ENCODE measurements around the gene PLXDC1.

The PLXDC1 gene

DNA sequence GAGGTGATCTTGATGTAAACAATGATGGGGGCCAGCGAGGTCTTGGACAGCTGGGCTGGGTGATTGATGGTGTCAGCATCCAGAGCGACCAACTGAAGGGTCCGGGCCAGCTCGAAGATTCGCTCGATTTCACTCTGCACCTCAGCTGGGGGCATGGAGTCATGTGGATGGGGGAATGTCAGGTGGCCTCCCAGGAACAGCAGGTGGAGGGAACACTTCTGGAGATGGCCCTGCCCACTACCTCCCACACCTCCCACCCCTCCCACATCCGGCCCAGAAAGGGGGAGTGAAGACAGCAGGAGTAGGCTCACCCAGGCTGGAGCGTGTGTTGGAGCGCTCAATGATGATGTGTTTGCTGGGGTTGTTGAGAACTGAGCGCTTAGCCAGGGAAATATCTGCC is 32.3 kb upstream of the PLXDC1 start:
- no peak overlapping the region for H3K9ac ChIP-seq (ENCODE audit: low read length)
- H3K9me3 ChIP-seq (ENCODE audit: insufficient read depth, low read length): no peaks in the 10 kb centered on the region
- H2AFZ ChIP-seq (ENCODE audit: low read depth, low read length): no peak overlapping the region
- H3K79me2 ChIP-seq (ENCODE audit: low read length): no peaks in the 10 kb centered on the region
- no peaks in the 10 kb centered on the region for H3K4me1 ChIP-seq (ENCODE audit: low read length)
- H4K20me1 ChIP-seq (ENCODE audit: insufficient read depth, low read length): no peaks in the 10 kb centered on the region
- no peak overlapping the region for H3K4me3 ChIP-seq (ENCODE audit: low read length)
- no peak overlapping the region for H3K27ac ChIP-seq (ENCODE audit: low read length)
- TF ChIP-seq, protein P1, sequence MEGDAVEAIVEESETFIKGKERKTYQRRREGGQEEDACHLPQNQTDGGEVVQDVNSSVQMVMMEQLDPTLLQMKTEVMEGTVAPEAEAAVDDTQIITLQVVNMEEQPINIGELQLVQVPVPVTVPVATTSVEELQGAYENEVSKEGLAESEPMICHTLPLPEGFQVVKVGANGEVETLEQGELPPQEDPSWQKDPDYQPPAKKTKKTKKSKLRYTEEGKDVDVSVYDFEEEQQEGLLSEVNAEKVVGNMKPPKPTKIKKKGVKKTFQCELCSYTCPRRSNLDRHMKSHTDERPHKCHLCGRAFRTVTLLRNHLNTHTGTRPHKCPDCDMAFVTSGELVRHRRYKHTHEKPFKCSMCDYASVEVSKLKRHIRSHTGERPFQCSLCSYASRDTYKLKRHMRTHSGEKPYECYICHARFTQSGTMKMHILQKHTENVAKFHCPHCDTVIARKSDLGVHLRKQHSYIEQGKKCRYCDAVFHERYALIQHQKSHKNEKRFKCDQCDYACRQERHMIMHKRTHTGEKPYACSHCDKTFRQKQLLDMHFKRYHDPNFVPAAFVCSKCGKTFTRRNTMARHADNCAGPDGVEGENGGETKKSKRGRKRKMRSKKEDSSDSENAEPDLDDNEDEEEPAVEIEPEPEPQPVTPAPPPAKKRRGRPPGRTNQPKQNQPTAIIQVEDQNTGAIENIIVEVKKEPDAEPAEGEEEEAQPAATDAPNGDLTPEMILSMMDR (IDR thresholded peaks at IDR 0.05; ENCODE audit: low read depth, low read length): no peak
- no peak for TF ChIP-seq EZH2phosphoT487 (IDR thresholded peaks at IDR 0.05; ENCODE audit: low read depth)
- no peak overlapping the region for H3K4me2 ChIP-seq (ENCODE audit: low read length)
- peaks cover 13% of the 10 kb centered on the region for H3K36me3 ChIP-seq (replicated peaks; ENCODE audit: low read depth, low read length)
- H3K27me3 ChIP-seq (ENCODE audit: low read depth, low read length): no peaks in the 10 kb centered on the region

DNA sequence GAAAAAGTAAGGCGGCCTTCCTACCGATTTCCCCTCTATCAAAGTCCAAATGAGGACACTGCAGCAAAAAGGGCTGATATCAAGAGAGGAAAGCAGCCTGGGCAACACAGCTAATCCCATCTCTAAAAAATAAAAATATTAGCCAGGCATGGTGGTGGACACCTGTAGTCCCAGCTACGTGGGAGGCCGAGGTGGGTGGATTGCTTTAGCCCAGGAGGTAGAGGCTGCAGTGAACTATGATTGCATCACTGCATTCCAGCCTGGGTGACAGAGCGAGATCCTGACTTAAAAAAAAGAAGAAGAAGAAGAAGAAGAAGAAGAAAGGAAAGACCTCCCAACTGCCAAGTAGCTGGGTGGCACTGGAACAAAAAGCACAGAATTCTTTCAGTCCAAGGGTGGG is 31.6 kb upstream of the PLXDC1 start:
- no peak overlapping the region for H3K27ac ChIP-seq (ENCODE audit: low read length)
- TF ChIP-seq, protein P1 (IDR thresholded peaks at IDR 0.05; ENCODE audit: low read depth, low read length): no peak
- TF ChIP-seq EZH2phosphoT487 (IDR thresholded peaks at IDR 0.05; ENCODE audit: low read depth): no peak
- no peak overlapping the region for H3K4me3 ChIP-seq (ENCODE audit: low read length)
- no peaks in the 10 kb centered on the region for H3K79me2 ChIP-seq (ENCODE audit: low read length)
- no peaks in the 10 kb centered on the region for H4K20me1 ChIP-seq (ENCODE audit: insufficient read depth, low read length)
- H3K9me3 ChIP-seq (ENCODE audit: insufficient read depth, low read length): no peaks in the 10 kb centered on the region
- no peak overlapping the region for H2AFZ ChIP-seq (ENCODE audit: low read depth, low read length)
- H3K9ac ChIP-seq (ENCODE audit: low read length): no peak overlapping the region
- H3K4me1 ChIP-seq (ENCODE audit: low read length): no peaks in the 10 kb centered on the region
- peaks cover 13% of the 10 kb centered on the region for H3K36me3 ChIP-seq (replicated peaks; ENCODE audit: low read depth, low read length)
- H3K4me2 ChIP-seq (ENCODE audit: low read length): no peak overlapping the region
- no peaks in the 10 kb centered on the region for H3K27me3 ChIP-seq (ENCODE audit: low read depth, low read length)

DNA sequence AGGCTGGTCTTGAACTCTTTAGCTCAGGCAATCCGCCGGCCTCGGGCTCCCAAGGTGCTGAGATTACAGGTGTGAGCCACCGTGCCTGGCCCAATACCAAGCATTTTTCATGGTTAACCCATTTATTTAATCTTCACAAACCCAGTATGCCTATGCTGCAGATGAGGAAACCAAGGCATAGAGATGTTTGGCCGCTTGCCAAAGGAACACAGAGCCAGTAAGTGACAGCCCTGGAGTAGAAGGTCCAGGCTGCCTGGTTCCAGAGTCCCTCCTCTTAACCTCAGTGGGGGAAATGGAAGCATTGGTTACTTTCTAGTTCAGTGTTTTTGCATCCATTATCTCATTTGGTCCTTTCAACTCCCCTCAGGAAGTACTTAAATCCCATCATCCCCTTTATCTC is 29.9 kb upstream of the PLXDC1 start:
- Histone ChIP-seq H3K9me3 (ENCODE audit: insufficient read depth, low read length) (no peaks in the 10 kb centered on the region), H2AFZ (ENCODE audit: low read depth, low read length) (no peak overlapping the region), H3K4me3 (ENCODE audit: low read length) (no peak overlapping the region), H4K20me1 (ENCODE audit: insufficient read depth, low read length) (no peaks in the 10 kb centered on the region; the same call in 1 of the 2 replicates), H3K4me2 (ENCODE audit: low read length) (no peak overlapping the region), H3K36me3 (replicated peaks; ENCODE audit: low read depth, low read length) (peaks cover 14% of the 10 kb centered on the region), H3K9ac (ENCODE audit: low read length) (no peak overlapping the region), H3K27ac (ENCODE audit: low read length) (no peak overlapping the region), H3K4me1 (ENCODE audit: low read length) (no peaks in the 10 kb centered on the region), H3K27me3 (ENCODE audit: low read depth, low read length) (no peaks in the 10 kb centered on the region), H3K79me2 (ENCODE audit: low read length) (no peaks in the 10 kb centered on the region)
- TF ChIP-seq, protein P1 (IDR thresholded peaks at IDR 0.05; ENCODE audit: low read depth, low read length): no peak
- no peak for TF ChIP-seq EZH2phosphoT487 (IDR thresholded peaks at IDR 0.05; ENCODE audit: low read depth)

DNA sequence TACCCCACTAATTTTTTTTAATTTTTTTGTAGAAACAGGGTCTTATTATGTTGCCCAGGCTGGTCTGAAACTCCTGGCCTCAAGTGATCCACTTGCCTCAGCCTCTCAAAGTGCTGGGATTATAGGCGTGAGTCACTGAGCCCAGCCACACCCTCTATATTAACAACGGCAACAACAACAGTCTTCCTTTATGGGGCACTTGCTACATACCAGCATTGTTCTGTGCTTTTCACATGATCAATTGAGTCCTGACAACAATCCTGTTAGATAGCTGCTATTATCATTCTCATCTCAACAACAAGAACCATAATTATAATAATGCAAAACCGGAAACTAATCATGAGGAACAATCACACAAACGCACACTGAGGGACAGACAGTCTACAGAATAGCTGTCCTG is 27.1 kb upstream of the PLXDC1 start:
- H3K36me3 ChIP-seq (replicated peaks; ENCODE audit: low read depth, low read length): peaks cover 12% of the 10 kb centered on the region
- no peaks in the 10 kb centered on the region for H3K79me2 ChIP-seq (ENCODE audit: low read length)
- TF ChIP-seq EZH2phosphoT487 (IDR thresholded peaks at IDR 0.05; ENCODE audit: low read depth): no peak
- TF ChIP-seq, protein P1 (IDR thresholded peaks at IDR 0.05; ENCODE audit: low read depth, low read length): no peak
- no peak overlapping the region for H3K4me3 ChIP-seq (ENCODE audit: low read length)
- H3K9ac ChIP-seq (ENCODE audit: low read length): no peak overlapping the region
- H2AFZ ChIP-seq (ENCODE audit: low read depth, low read length): no peak overlapping the region
- no peak overlapping the region for H3K27ac ChIP-seq (ENCODE audit: low read length)
- H4K20me1 ChIP-seq (ENCODE audit: insufficient read depth, low read length): no peaks in the 10 kb centered on the region; the same call in 1 of the 2 replicates
- no peaks in the 10 kb centered on the region for H3K27me3 ChIP-seq (ENCODE audit: low read depth, low read length)
- H3K9me3 ChIP-seq (ENCODE audit: insufficient read depth, low read length): no peaks in the 10 kb centered on the region
- H3K4me2 ChIP-seq (ENCODE audit: low read length): no peak overlapping the region
- H3K4me1 ChIP-seq (ENCODE audit: low read length): no peaks in the 10 kb centered on the region
